Keratinocyte (primary cell): ENCODE data around the gene FOXC1. TPM values are rescaled to one million over a fixed set of nuclear protein-coding genes. Genes with fewer than 3 reads are reported as not detected.

Experiments used
- DNase-seq: peaks from one replicate; pipeline ENCODE4 v3.0.0-alpha.2; 2011; ENCODE audit warnings: low read depth, missing footprints, low spot score
- FAIRE-seq: peaks from 2 replicates; lab custom pipeline; 2011; peaks lifted over from hg19 to GRCh38; lab: Jason Lieb, UNC
- H2AFZ ChIP-seq: 2 replicates; pipeline ENCODE4 v1.6.0; 2012; ENCODE audit warnings: low read length, control low read depth, inconsistent platforms; ENCODE audit not compliant: control insufficient read depth
- H3K27ac ChIP-seq: 2 replicates; pipeline ENCODE4 v1.5.1; 2011; ENCODE audit warnings: low read length; ENCODE audit not compliant: control insufficient read depth, insufficient read depth
- H3K27me3 ChIP-seq: 3 replicates; pipeline ENCODE4 v1.6.0; 2011; ENCODE audit warnings: low read length; ENCODE audit not compliant: control insufficient read depth, insufficient read depth; ENCODE audit errors: extremely low read depth
- H3K36me3 ChIP-seq, 2 experiments: 2 replicates in 1 of 2; 3 replicates in 1 of 2; pipeline ENCODE4 v1.5.1; 2011; ENCODE audit warnings: low read length in 2 of 2, mild to moderate bottlenecking in 1 of 2; ENCODE audit not compliant: control insufficient read depth in 2 of 2, insufficient read depth in 2 of 2; ENCODE audit errors: extremely low read depth in 1 of 2
- H3K4me1 ChIP-seq: 3 replicates; pipeline ENCODE4 v1.5.1; 2011; ENCODE audit warnings: low read length; ENCODE audit not compliant: control insufficient read depth, insufficient read depth; ENCODE audit errors: extremely low read depth
- H3K4me2 ChIP-seq: 3 replicates; pipeline ENCODE4 v1.6.0; 2011; ENCODE audit warnings: low read depth, low read length; ENCODE audit not compliant: control insufficient read depth, insufficient read depth; ENCODE audit errors: extremely low read depth
- H3K4me3 ChIP-seq, 3 experiments: fragments of 200-600 bp in 1 of 3; sonication (generic) in 1 of 3; 2 replicates in 2 of 3; 3 replicates in 1 of 3; pipeline ENCODE4 v1.5.1; 2011 to 2016; ENCODE audit warnings: low read length in 3 of 3, mild to moderate bottlenecking in 3 of 3, control low read depth in 2 of 3, inconsistent platforms in 1 of 3, low read depth in 1 of 3, mixed read lengths in 1 of 3, mixed run types in 1 of 3, moderate library complexity in 1 of 3; ENCODE audit not compliant: control insufficient read depth in 2 of 3, insufficient read depth in 2 of 3; ENCODE audit errors: extremely low read depth in 1 of 3
- H3K79me2 ChIP-seq: 2 replicates; pipeline ENCODE4 v1.6.0; 2012; ENCODE audit warnings: low read length; ENCODE audit not compliant: control insufficient read depth, insufficient read depth
- H3K9ac ChIP-seq: 3 replicates; pipeline ENCODE4 v1.6.0; 2011; ENCODE audit warnings: low read length; ENCODE audit not compliant: control insufficient read depth, insufficient read depth; ENCODE audit errors: extremely low read depth
- H3K9me1 ChIP-seq: 3 replicates; pipeline ENCODE4 v1.6.0; 2011; ENCODE audit warnings: low read length; ENCODE audit not compliant: control insufficient read depth, insufficient read depth; ENCODE audit errors: extremely low read depth
- H3K9me3 ChIP-seq: 2 replicates; pipeline ENCODE4 v1.5.1; 2012; ENCODE audit warnings: low read depth, low read length; ENCODE audit not compliant: control insufficient read depth
- H4K20me1 ChIP-seq: 3 replicates; pipeline ENCODE4 v1.6.0; 2011; ENCODE audit warnings: low read length; ENCODE audit not compliant: control insufficient read depth, insufficient read depth; ENCODE audit errors: extremely low read depth
- EZH2 ChIP-seq: IDR thresholded peaks from one replicate; pipeline ENCODE4 v1.6.1; 2012; ENCODE audit warnings: inconsistent platforms, mild to moderate bottlenecking, low read length, moderate library complexity
- dilution Hi-C: fragments of 300-500 bp; cut with MboI; formaldehyde crosslinking; loops from one replicate; pipeline ENCODE4 v1.7.0; 2020; ENCODE audit warnings: low sequenced_read_pairs; ENCODE audit not compliant: extremely low pct_ligation_motif_present
- polyA plus RNA-seq, 5 experiments: library from polyadenylated mRNA; depleted of rRNA in 3 of 5; stranded (reverse) in 3 of 5; stranded (forward) in 1 of 5; unstranded in 1 of 5; fragments of >200 nt; gene quantifications; 1 replicate in 1 of 5; 2 replicates in 3 of 5; 3 replicates in 1 of 5; pipeline versions ENCODE4 v1.2.1 to v1.2.3, GENCODE V29; 2011 to 2012; ENCODE audit warnings: missing spikeins in 2 of 5, low read depth in 1 of 5, low replicate concordance in 1 of 5
- TF ChIP-seq, protein P1 (sequence below), 3 experiments: IDR thresholded peaks in 1 of 3; conservative IDR thresholded peaks in 1 of 3; optimal IDR thresholded peaks in 1 of 3; 2 replicates in 2 of 3; 3 replicates in 1 of 3; pipeline versions ENCODE3 to v1.5.1; 2011; ENCODE audit warnings: low read length in 3 of 3, mild to moderate bottlenecking in 3 of 3, moderate library complexity in 2 of 3, control low read depth in 1 of 3, inconsistent platforms in 1 of 3; ENCODE audit not compliant: insufficient read depth in 2 of 3; ENCODE audit errors: extremely low read depth in 1 of 3

The FOXC1 gene
- polyA plus RNA-seq, 1 donor (not counting 4 experiments of a cell fraction or from before 2014, with no cell fraction given): 4.3 TPM

DNA sequence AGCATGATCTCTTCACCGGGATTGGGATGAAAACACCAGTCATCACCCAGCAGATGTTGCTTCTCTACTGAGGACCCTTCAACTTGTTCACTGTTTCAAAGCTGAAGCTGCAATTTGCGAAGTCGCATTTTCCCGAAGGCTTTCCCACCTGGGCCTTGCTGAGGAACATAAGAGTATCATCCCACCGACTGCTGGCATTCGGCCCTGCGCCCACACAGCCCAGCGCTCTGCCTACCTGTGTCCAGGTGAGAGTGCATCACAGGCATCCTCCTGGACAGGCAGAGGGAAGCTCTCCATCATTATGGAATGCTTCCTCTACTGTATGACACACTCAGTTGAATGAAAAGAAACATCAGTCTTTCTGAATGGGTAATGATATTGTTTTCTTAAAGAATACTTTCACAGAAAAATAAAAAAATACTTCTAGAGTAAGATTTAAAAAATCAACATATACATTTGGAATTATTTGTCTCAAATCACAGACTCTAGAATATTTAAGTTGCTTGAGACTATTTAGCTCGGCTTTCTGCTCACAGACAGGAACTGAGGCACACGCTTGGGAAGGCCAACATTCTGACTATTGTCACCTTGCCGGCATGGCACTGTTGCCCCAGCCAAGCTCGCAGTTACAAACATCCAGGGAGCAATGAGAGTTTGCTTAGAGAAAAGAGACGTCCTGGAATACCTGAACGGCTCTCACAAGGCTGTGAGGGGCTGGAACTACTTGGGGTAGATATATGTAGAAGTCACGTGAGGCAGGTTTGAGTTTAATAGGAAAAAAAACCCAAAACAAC is 48.7 kb downstream of the FOXC1 start:
- Histone ChIP-seq H3K4me2 (no peak overlapping the region), H3K27ac (no peak overlapping the region), H3K9ac (no peak overlapping the region), H2AFZ (no peak overlapping the region), H3K9me3 (no peaks in the 10 kb centered on the region), H3K36me3 (no peaks in the 10 kb centered on the region), H4K20me1 (no peaks in the 10 kb centered on the region), H3K9me1 (no peaks in the 10 kb centered on the region), H3K79me2 (no peaks in the 10 kb centered on the region), H3K27me3 (no peaks in the 10 kb centered on the region), H3K4me3 (no peak overlapping the region), H3K4me1 (no peaks in the 10 kb centered on the region)
- no peak for TF ChIP-seq EZH2
- TF ChIP-seq, protein P1, sequence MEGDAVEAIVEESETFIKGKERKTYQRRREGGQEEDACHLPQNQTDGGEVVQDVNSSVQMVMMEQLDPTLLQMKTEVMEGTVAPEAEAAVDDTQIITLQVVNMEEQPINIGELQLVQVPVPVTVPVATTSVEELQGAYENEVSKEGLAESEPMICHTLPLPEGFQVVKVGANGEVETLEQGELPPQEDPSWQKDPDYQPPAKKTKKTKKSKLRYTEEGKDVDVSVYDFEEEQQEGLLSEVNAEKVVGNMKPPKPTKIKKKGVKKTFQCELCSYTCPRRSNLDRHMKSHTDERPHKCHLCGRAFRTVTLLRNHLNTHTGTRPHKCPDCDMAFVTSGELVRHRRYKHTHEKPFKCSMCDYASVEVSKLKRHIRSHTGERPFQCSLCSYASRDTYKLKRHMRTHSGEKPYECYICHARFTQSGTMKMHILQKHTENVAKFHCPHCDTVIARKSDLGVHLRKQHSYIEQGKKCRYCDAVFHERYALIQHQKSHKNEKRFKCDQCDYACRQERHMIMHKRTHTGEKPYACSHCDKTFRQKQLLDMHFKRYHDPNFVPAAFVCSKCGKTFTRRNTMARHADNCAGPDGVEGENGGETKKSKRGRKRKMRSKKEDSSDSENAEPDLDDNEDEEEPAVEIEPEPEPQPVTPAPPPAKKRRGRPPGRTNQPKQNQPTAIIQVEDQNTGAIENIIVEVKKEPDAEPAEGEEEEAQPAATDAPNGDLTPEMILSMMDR (optimal IDR thresholded peaks at IDR 0.05 in 1 of 3, IDR thresholded peaks at IDR 0.05 in 1 of 3, conservative IDR thresholded peaks at IDR 0.05 in 1 of 3; ENCODE audit: extremely low read depth in 1 of 3, insufficient read depth in 2 of 3, low read length in 3 of 3): no peak
- no peak for DNase-seq
- no peak for FAIRE-seq
- dilution Hi-C loops: no loop called here

DNA sequence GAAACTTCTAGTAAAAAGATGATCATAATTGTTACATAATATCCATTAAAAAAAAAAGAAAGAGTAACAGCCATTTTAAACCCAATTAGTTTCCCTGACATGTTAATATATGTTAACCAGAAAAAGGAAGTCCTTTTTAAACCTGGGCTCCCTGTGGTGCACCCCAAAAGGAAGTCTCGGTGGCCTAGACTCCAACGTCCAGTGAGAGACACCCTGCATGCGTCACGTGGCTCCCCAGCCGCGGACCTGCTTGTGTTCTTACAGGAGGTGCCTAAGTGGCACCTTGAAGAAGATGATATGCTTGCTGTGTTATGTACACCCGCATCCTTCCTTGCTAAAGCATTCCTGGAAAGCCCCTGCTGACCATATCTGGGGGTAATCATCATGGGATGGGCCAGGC is 50.1 kb downstream of the FOXC1 start:
- Histone ChIP-seq H3K4me1 (no peaks in the 10 kb centered on the region), H3K27ac (no peak overlapping the region), H3K4me3 (no peak overlapping the region), H4K20me1 (no peaks in the 10 kb centered on the region), H3K27me3 (no peaks in the 10 kb centered on the region), H3K9me3 (no peaks in the 10 kb centered on the region), H2AFZ (no peak overlapping the region), H3K36me3 (no peaks in the 10 kb centered on the region), H3K4me2 (no peak overlapping the region), H3K9me1 (no peaks in the 10 kb centered on the region), H3K9ac (no peak overlapping the region), H3K79me2 (no peaks in the 10 kb centered on the region)
- FAIRE-seq (no peak), DNase-seq (no peak)
- TF ChIP-seq, protein P1 (optimal IDR thresholded peaks at IDR 0.05 in 1 of 3, IDR thresholded peaks at IDR 0.05 in 1 of 3, conservative IDR thresholded peaks at IDR 0.05 in 1 of 3; ENCODE audit: extremely low read depth in 1 of 3, insufficient read depth in 2 of 3, low read length in 3 of 3): no peak
- no peak for TF ChIP-seq EZH2
- dilution Hi-C loops: no loop called here
